ENCODE results near the gene ASGR1. TPM values are rescaled to one million over a fixed set of nuclear protein-coding genes. Genes with fewer than 3 reads are reported as not detected.

The ASGR1 gene

DNA sequence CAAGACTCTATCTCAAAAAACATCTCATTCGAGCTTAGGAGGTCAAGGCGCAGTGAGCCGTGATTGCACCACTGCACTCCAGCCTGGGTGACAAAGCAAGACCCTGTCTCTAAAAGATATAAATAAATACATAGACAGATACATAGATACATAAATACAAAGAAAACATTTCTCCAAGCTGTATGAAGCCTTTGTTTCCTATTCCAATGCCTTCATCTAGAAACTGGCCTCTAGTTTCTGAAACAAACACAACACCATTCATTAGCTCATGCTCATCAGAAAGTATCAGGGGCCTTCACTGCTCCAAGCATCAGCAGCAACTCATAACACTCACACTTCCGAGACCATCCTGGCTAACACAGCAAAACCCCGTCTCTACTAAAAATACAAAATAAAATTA is 54.2 kb downstream of the ASGR1 start:
- H3K79me1 ChIP-seq (ENCODE audit: low read length): no peaks in the 10 kb centered on the region
- H2BK15ac ChIP-seq (replicated peaks; ENCODE audit: low read depth): no peak overlapping the region
- no peak overlapping the region for H4K5ac ChIP-seq (ENCODE audit: low read length)
- peaks cover 2% of the 10 kb centered on the region for H3K4me1 ChIP-seq (ENCODE audit: control insufficient read depth, low read depth, low read length)
- no peak overlapping the region for H3K9ac ChIP-seq (ENCODE audit: low read length)
- no peak overlapping the region for H3K4me3 ChIP-seq (ENCODE audit: low read length)
- no peaks in the 10 kb centered on the region for H3K36me3 ChIP-seq (ENCODE audit: control insufficient read depth, insufficient read depth, low read length)
- no peaks in the 10 kb centered on the region for H3K79me2 ChIP-seq (ENCODE audit: control insufficient read depth, insufficient read depth, low read length)
- WGBS (ENCODE audit: extremely low coverage, insufficient coverage, low lambda C conversion rate): no CpG with 5 or more reads among the region's 5 CpGs
- H3K27me3 ChIP-seq (ENCODE audit: insufficient read depth, low read length, poor library complexity): no peaks in the 10 kb centered on the region
- no peak overlapping the region for H2BK120ac ChIP-seq (ENCODE audit: low read depth, low read length)
- no peak overlapping the region for H4K8ac ChIP-seq (ENCODE audit: low read depth, low read length)
- H2AK5ac ChIP-seq (ENCODE audit: low read length): no peak overlapping the region
- H3K4me2 ChIP-seq (ENCODE audit: low read length): no peak overlapping the region
- H3K23ac ChIP-seq (ENCODE audit: low read length): no peak overlapping the region
- no peak overlapping the region for H3K27ac ChIP-seq (ENCODE audit: low read depth, low read length)
- no peak overlapping the region for H3K4ac ChIP-seq (ENCODE audit: low read depth, low read length)
- no peak overlapping the region for H3K56ac ChIP-seq (ENCODE audit: low read length)
- H3K18ac ChIP-seq (ENCODE audit: low read length): no peak overlapping the region
- no peak for DNase-seq
- no peak overlapping the region for H2BK5ac ChIP-seq (ENCODE audit: low read length)

DNA sequence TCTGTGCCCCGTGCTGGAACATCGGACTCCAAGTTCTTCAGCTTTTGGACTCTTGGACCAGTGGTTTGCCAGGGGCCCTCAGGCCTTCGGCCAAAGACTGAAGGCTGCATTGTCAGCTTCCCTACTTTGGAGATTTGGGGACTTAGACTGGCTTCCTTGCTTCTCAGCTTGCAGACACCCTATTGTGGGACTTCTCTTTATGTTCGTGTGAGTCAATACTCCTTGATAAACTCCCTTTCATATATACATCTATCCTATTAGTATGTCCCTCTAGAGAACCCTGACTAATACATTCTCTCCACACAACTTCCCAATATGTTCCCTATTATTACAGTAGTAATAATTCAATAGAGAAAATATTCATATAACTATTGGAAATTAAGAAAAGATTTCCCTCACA is 55.3 kb downstream of the ASGR1 start:
- H3K27me3 ChIP-seq (ENCODE audit: insufficient read depth, low read length, poor library complexity): no peaks in the 10 kb centered on the region
- no peaks in the 10 kb centered on the region for H3K4me1 ChIP-seq (ENCODE audit: control insufficient read depth, low read depth, low read length)
- H3K79me1 ChIP-seq (ENCODE audit: low read length): no peaks in the 10 kb centered on the region
- H3K4me2 ChIP-seq (ENCODE audit: low read length): no peak overlapping the region
- no peak overlapping the region for H2AK5ac ChIP-seq (ENCODE audit: low read length)
- H3K9ac ChIP-seq (ENCODE audit: low read length): no peak overlapping the region
- no peak overlapping the region for H4K5ac ChIP-seq (ENCODE audit: low read length)
- H3K4me3 ChIP-seq (ENCODE audit: low read length): no peak overlapping the region
- H3K18ac ChIP-seq (ENCODE audit: low read length): no peak overlapping the region
- no peak overlapping the region for H3K27ac ChIP-seq (ENCODE audit: low read depth, low read length)
- no peak overlapping the region for H4K8ac ChIP-seq (ENCODE audit: low read depth, low read length)
- no peaks in the 10 kb centered on the region for H3K79me2 ChIP-seq (ENCODE audit: control insufficient read depth, insufficient read depth, low read length)
- H3K4ac ChIP-seq (ENCODE audit: low read depth, low read length): no peak overlapping the region
- H3K36me3 ChIP-seq (ENCODE audit: control insufficient read depth, insufficient read depth, low read length): no peaks in the 10 kb centered on the region
- H2BK15ac ChIP-seq (replicated peaks; ENCODE audit: low read depth): no peak overlapping the region
- H2BK5ac ChIP-seq (ENCODE audit: low read length): no peak overlapping the region
- no peak for DNase-seq
- no CpG with 5 or more reads among the region's 4 CpGs for WGBS (ENCODE audit: extremely low coverage, insufficient coverage, low lambda C conversion rate)
- no peak overlapping the region for H2BK120ac ChIP-seq (ENCODE audit: low read depth, low read length)
- H3K23ac ChIP-seq (ENCODE audit: low read length): no peak overlapping the region
- H3K56ac ChIP-seq (ENCODE audit: low read length): no peak overlapping the region

Small RNAs within 50 kb of the gene (small RNA-seq; reads per million reads assigned to genes)
- gene AC120057.4 (ENCODE audit: insufficient read depth) (not detected), gene MIR324 (ENCODE audit: insufficient read depth) (89.9 reads per million, percentile 96 among the genes with 10 or more reads in this experiment)
